Pancreas (tissue), 10 donors: ENCODE measurements around the gene MAP3K21. TPM values are rescaled to one million over a fixed set of nuclear protein-coding genes. Genes with fewer than 3 reads are reported as not detected.

Experiments used
- ATAC-seq, 4 donors: fragments of 200-7000 bp; cut with Tn5 transposase; one replicate each; pipeline versions ENCODE4 v1.8.0 to v1.9.1; 2020; ENCODE audit warnings: mild to moderate bottlenecking in 4 of 4, moderate library complexity in 4 of 4
- DNase-seq, 6 donors: peaks; one replicate each; pipeline ENCODE4 v3.0.0-alpha.2; 2020
- FAIRE-seq: peaks from 2 replicates; lab custom pipeline; 2012; peaks lifted over from hg19 to GRCh38; lab: Jason Lieb, UNC
- H3K27ac ChIP-seq, 4 donors: fragments of 200-600 bp; sonication (generic); 1 replicate in 3 of 4; 2 replicates in 1 of 4; pipeline versions ENCODE4 v1.5.0 to v1.8.0; 2020
- H3K27me3 ChIP-seq, 4 donors: fragments of 200-600 bp; one replicate each; pipeline ENCODE4 v1.8.0; 2021
- H3K36me3 ChIP-seq, 3 donors: fragments of 200-600 bp; sonication (generic) in 1 of 3; one replicate each; pipeline versions ENCODE4 v1.5.0 to v1.8.0; 2020 to 2021
- H3K4me1 ChIP-seq, 3 donors: fragments of 200-600 bp; one replicate each; pipeline ENCODE4 v1.8.0; 2021
- H3K4me3 ChIP-seq, 4 donors: fragments of 200-600 bp; sonication (generic) in 2 of 4; one replicate each; pipeline versions ENCODE4 v1.5.0 to v1.8.0; 2020 to 2021
- H3K9me3 ChIP-seq, 4 donors: fragments of 200-600 bp; one replicate each; pipeline ENCODE4 v1.8.0; 2021
- CTCF ChIP-seq, 4 donors: fragments of 200-600 bp; sonication (generic) in 3 of 4; IDR thresholded peaks; one replicate each; pipeline versions ENCODE4 v1.5.0 to v1.8.0; 2021; ENCODE audit warnings: antibody characterized with exemption in 4 of 4
- WGBS, 2 donors: extraction: QIAGEN DNeasy Blood & Tissue Kit; methylation state at CpG; one replicate each; pipeline ENCODE4 v1.1.7; 2013; 5-methylcytosine and 5-hydroxymethylcytosine counted together
- intact Hi-C, 3 donors: fragments of 100-400 bp; cut with DNase I; formaldehyde crosslinking; loops; one replicate each; pipeline versions ENCODE4 v1.11.1 to v1.14.2; 2022
- polyA plus RNA-seq, 2 donors: library from polyadenylated mRNA; stranded (reverse); fragments of 200-250 nt; gene quantifications; one replicate each; pipeline ENCODE4 v1.2.3, GENCODE V29; 2013
- total RNA-seq, 6 donors: library from RNA; stranded (reverse); fragmentation: NEBNext Ultra II Directional in 4 of 6; extraction: Animal tissue kit (Norgen Biotek cat#: 25700) in 4 of 6; gene quantifications; one replicate each; pipeline versions ENCODE4 v1.2.1 to v1.2.4, GENCODE V29; 2021 to 2023
- donor health status: healthy with polysubstance abuse.
- donor health status: DM: no; HTN: no; CAD: no; lungs with moderate emphysema.
- donor health status: DM: no; HTN: no; CAD: no.
- donor health status: control.
- donor health status: control.
- donor health status: Bipolar disorder and iron deficiency.
- donor health status: DM: yes; HTN: yes; CAD: no.
- donor health status: DM: no; HTN: no; CAD: no.
- donor health status: DM: no; HTN: no; CAD: no.
- donor health status: DM: yes; HTN: yes; CAD: no.

MAP3K21 gene
- total and polyA plus RNA-seq, 8 donors = 9.7 to 22.0 (median 15.3) TPM

GRCh38 chr1:233313434-233314155 is 13.9 kb upstream of the MAP3K21 start:
- Histone ChIP-seq H3K27me3 (no peaks in the 10 kb centered on the region), H3K4me3 (no peak overlapping the region), H3K27ac (no peak overlapping the region), H3K36me3 (no peaks in the 10 kb centered on the region), H3K9me3 (no peaks in the 10 kb centered on the region), H3K4me1 (peaks cover 13 to 24% (median 21%) of the 10 kb centered on the region in 3 donors)
- intact Hi-C loops = no loop called here
- no peak for FAIRE-seq
- DNase-seq = no peak
- WGBS, 2 donors = 56 to 62% methylated on average over 4 of the region's 4 CpGs
- no peak for ATAC-seq
- no peak for TF ChIP-seq CTCF (IDR thresholded peaks at IDR 0.05)

DNA sequence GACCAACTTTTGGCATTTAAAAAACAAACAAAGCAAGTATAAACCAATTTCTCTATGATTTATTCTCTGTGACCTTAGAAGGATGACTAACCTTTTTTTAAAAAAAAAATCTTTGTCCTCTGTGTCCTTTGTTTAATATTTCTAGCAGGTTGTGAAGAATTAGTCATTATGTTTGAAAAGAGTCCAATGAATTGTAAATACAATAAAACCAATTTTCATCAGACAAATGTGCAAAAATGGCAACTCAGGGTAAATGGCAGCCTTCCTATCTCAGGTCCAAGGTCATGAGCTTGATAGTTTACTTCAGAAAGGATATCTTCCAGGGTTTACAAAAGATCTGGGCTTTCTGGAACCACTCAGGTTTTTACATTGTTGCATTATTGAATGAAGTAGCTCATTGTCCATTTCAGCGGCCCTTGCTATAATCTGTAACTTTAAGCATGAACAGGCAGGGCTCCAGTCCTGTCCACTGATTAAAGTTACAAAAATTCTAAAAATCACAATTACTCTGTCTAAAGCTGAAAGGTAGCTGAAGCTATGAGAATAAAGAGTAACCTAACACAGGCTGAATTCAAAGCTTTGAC is 11.7 kb upstream of the MAP3K21 start:
- TF ChIP-seq CTCF (IDR thresholded peaks at IDR 0.05) = no peak
- ATAC-seq = peak; percentile 74 to 85 (median 78)
- Histone ChIP-seq H3K27ac (peak overlapping the region in 2 of 4 donors; percentile 35 to 57), H3K4me1 (peaks cover 13 to 24% (median 21%) of the 10 kb centered on the region in 3 donors), H3K27me3 (no peaks in the 10 kb centered on the region), H3K4me3 (no peak overlapping the region), H3K36me3 (no peaks in the 10 kb centered on the region), H3K9me3 (no peaks in the 10 kb centered on the region)
- intact Hi-C loops = no loop called here
- peak in 1 of 6 donors; percentile 21 for DNase-seq
- WGBS, 2 donors = 13 to 20% methylated on average over 1 of the region's 1 CpG
- peak; percentile 26 for FAIRE-seq

DNA sequence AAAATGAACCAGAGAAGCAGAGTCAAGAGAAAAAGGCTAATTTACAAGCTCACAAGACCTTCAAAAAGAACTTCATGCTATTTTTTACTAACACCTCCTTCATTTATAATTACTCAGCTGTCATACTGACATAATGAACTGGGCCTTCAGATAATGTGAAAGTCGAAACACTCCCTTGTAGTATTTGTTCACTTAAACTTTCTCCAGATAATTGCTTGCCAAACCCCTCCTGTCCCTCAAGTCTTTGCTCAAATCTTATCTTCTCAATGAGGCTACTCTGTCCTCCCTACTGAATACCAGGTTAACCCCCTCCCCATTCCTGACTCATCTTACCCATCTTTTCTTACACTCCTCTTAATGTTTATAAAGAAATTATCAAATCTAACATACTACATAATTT is 11.1 kb upstream of the MAP3K21 start:
- WGBS, 2 donors = 11 to 14% methylated on average over 1 of the region's 1 CpG
- peak overlapping the region in 2 of 4 donors; percentile 35 to 57 for H3K27ac ChIP-seq
- no peaks in the 10 kb centered on the region for H3K9me3 ChIP-seq
- no peak for DNase-seq
- H3K4me1 ChIP-seq = peaks cover 13 to 24% (median 21%) of the 10 kb centered on the region in 3 donors
- H3K36me3 ChIP-seq = no peaks in the 10 kb centered on the region
- H3K27me3 ChIP-seq = no peaks in the 10 kb centered on the region
- TF ChIP-seq CTCF (IDR thresholded peaks at IDR 0.05) = no peak
- intact Hi-C loops = no loop called here
- no peak for FAIRE-seq
- ATAC-seq = peak in 1 of 4 donors; percentile 17
- no peak overlapping the region for H3K4me3 ChIP-seq

DNA sequence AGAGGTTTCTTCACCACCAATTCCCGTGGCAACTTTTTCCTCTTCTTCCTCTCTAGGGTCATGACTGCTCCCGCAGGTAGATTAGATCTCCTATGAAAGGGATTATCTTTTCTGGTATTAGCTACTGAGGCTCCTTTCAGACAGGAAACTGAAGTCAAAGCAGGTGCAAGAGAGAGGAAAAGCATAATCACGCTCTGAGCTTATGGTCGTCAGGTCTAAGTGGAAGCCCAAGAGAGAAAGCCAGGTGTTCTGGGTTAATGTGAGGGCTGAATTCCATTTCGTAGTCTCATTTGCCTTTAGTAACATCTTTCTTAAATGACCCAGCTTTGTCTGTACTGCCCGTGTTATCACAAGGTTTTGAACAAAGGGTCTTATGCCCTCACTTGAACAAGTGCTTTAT is 8.3 kb upstream of the MAP3K21 start:
- DNase-seq = no peak
- TF ChIP-seq CTCF (IDR thresholded peaks at IDR 0.05) = no peak
- H3K27ac ChIP-seq = no peak overlapping the region
- 83 to 88% methylated on average over 6 of the region's 6 CpGs for WGBS, 2 donors
- H3K27me3 ChIP-seq = no peaks in the 10 kb centered on the region
- ATAC-seq = no peak
- no peaks in the 10 kb centered on the region for H3K9me3 ChIP-seq
- intact Hi-C loops = no loop called here
- peaks cover 13 to 30% (median 21%) of the 10 kb centered on the region in 3 donors for H3K4me1 ChIP-seq
- no peak for FAIRE-seq
- no peaks in the 10 kb centered on the region for H3K36me3 ChIP-seq
- no peak overlapping the region for H3K4me3 ChIP-seq

- intact Hi-C loops = no loop called here
- no peak for DNase-seq
- Histone ChIP-seq H3K4me3 (no peak overlapping the region), H3K36me3 (no peaks in the 10 kb centered on the region), H3K27me3 (no peaks in the 10 kb centered on the region), H3K9me3 (no peaks in the 10 kb centered on the region), H3K27ac (no peak overlapping the region), H3K4me1 (peaks cover 6 to 23% (median 15%) of the 10 kb centered on the region in 3 donors)
- no peak for TF ChIP-seq CTCF (IDR thresholded peaks at IDR 0.05)
- 87 to 89% methylated on average over 2 of the region's 2 CpGs for WGBS, 2 donors
- ATAC-seq = no peak
- no peak for FAIRE-seq
Observed at GRCh38 chr1:233320023-233320422, 7.5 kb upstream of the MAP3K21 start.
